HUES6 (cell line): ENCODE results near the gene KRT6A.

Experiments
- H3K27ac ChIP-seq: 2 replicates; pipeline ENCODE4 v1.7.0; 2013; ENCODE audit warnings: low read depth, mild to moderate bottlenecking, low read length, inconsistent platforms
- H3K27me3 ChIP-seq: 2 replicates; pipeline ENCODE4 v1.6.1; 2013; ENCODE audit warnings: low read length; ENCODE audit not compliant: control insufficient read depth, insufficient read depth
- H3K36me3 ChIP-seq: 2 replicates; pipeline ENCODE4 v1.6.1; 2013; ENCODE audit warnings: low read length; ENCODE audit not compliant: control insufficient read depth, insufficient read depth
- H3K4me1 ChIP-seq: 2 replicates; pipeline ENCODE4 v1.6.1; 2013; ENCODE audit warnings: low read length; ENCODE audit not compliant: control insufficient read depth, insufficient read depth
- H3K4me3 ChIP-seq: 2 replicates; pipeline ENCODE4 v1.5.1; 2013; ENCODE audit warnings: low read depth, low read length
- H3K9ac ChIP-seq: one replicate; pipeline ENCODE4 v1.6.1; 2013; ENCODE audit warnings: mild to moderate bottlenecking, low read length
- H3K9me3 ChIP-seq: 2 replicates; pipeline ENCODE4 v1.6.1; 2013; ENCODE audit warnings: low read depth, low read length; ENCODE audit not compliant: control insufficient read depth, insufficient read depth

The KRT6A gene

DNA sequence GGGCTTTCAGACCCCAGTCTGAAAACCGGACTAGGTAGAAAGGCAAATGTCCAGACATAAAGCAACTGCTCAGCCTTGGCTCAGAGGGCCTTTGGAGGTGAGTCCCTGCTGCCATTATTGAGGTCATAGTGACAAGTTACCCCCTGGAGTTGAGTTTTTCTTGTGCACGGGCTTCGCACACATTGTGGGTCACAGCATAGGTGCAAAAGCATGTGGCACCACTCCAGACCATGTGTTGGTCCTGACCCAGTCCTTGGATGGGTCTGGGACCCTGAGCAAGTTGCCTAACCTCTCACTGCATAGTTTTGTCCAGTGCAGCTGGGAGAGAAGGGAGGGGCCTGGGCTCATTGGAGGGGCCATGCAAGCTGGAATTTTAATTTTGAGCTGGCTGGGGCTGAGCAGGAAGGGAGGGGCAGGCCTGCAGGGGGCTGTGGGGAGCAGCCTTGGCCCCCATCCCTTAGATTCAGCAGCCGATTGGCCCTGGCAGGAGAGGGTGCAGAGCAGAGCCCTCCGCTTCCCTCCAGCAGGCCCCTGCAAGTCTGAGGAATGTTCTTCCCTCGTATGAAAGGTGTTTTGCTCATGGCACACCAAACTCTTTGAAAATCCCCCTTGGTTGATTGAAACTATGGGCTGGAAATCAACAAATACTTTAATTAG lies 31.3 kb upstream of the KRT6A start:
- H3K9ac ChIP-seq: no peak overlapping the region
- no peaks in the 10 kb centered on the region for H3K27me3 ChIP-seq
- H3K4me3 ChIP-seq: no peak overlapping the region
- H3K9me3 ChIP-seq: no peaks in the 10 kb centered on the region
- peaks cover 14% of the 10 kb centered on the region; the same call in 1 of the 2 replicates for H3K4me1 ChIP-seq
- no peak overlapping the region for H3K27ac ChIP-seq
- H3K36me3 ChIP-seq: no peaks in the 10 kb centered on the region

DNA sequence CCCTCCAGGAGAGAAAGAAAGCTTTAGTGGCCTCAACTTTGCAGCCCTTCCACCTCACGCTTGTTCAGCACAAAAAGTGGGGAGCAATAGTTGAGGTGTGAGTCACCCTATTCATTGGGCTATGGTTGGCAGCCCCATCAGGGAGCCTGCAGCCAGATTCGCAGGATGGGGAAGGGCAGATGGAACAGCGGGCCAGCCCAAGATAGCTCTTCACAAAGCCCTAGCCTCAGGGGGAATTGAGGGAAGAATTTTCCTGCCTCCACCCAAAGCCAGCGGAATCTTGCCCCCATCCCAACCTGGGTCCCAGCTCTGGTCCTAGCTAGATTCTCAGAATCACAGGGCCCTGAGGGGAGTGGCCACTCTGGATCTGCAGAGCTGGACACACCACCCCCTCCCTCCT lies 30.8 kb upstream of the KRT6A start:
- Histone ChIP-seq H3K9me3 (no peaks in the 10 kb centered on the region), H3K4me1 (peaks cover 14% of the 10 kb centered on the region; the same call in 1 of the 2 replicates), H3K36me3 (no peaks in the 10 kb centered on the region), H3K27me3 (no peaks in the 10 kb centered on the region), H3K4me3 (no peak overlapping the region), H3K9ac (no peak overlapping the region), H3K27ac (no peak overlapping the region)

DNA sequence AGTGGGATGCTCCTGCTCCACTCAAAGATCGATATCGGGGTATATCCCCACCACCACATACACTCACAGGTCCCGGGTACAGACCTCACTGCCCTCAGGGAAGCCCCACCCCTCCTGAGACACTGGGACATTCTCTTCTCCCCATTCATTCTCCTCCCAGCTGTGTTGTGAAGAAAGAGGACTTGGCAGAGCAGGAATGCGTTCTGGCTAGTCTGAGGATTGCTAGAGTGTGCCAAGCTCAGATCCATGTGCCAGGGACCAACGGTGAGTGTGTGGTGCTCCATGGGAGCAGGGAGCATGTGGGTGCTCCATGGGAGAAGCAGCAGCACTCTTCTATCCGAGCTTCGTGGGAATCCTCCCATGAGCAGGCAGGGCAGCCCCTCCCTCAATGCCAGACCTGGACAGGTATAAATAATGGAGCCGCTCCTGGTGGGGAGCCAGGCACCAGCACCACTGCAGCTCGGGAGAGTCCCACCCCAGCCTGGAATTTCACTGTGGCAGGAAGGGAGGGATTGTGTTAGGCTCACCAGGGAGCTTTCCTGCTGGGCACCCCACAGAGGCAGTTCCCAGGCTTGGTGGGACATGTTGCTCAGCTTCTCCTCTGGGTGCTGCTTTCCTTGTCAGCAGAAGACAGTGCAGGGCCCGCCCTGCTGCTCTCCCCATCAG lies 29.4 kb upstream of the KRT6A start:
- H3K9ac ChIP-seq: no peak overlapping the region
- no peak overlapping the region for H3K4me3 ChIP-seq
- no peaks in the 10 kb centered on the region for H3K27me3 ChIP-seq
- H3K9me3 ChIP-seq: no peaks in the 10 kb centered on the region
- H3K27ac ChIP-seq: no peak overlapping the region
- no peaks in the 10 kb centered on the region for H3K36me3 ChIP-seq
- peaks cover 14% of the 10 kb centered on the region; the same call in 1 of the 2 replicates for H3K4me1 ChIP-seq

DNA sequence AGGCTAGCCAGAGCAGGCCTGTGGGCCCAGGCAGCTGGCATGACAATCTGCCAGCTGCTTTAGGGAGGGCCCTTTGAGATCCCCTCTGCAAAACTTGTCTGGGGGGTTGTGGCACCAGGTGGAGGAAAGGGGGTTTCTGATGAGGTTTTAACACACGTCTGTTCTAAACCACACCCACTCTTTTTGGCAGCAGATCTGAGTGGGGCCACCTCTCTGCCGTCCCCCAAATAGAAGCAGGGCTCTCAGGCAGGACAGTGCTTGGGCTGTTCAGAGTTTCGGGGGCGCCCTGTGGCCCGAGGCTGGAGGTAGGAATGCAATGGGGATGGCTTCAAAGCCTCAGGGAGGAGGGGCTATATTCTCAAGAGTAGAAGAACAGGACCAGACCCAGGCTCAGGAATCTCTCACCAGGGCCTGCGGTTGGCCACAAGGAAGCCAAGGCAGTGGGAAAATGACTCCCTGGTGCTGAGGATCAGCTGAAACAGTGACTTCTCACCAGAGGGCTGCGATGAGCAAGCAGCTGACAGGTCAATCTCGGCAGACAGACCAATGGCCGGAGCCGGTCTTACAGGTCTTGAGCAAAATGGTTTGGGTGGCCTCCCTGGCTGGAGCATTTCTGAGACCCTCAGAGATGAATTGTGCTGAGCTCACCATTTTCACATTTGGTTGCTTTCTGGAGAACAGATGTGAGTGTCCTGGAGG lies 28.7 kb upstream of the KRT6A start:
- Histone ChIP-seq H3K4me3 (no peak overlapping the region), H3K27ac (no peak overlapping the region), H3K9ac (no peak overlapping the region), H3K36me3 (no peaks in the 10 kb centered on the region), H3K4me1 (peaks cover 14% of the 10 kb centered on the region; the same call in 1 of the 2 replicates), H3K9me3 (no peaks in the 10 kb centered on the region), H3K27me3 (no peaks in the 10 kb centered on the region)

DNA sequence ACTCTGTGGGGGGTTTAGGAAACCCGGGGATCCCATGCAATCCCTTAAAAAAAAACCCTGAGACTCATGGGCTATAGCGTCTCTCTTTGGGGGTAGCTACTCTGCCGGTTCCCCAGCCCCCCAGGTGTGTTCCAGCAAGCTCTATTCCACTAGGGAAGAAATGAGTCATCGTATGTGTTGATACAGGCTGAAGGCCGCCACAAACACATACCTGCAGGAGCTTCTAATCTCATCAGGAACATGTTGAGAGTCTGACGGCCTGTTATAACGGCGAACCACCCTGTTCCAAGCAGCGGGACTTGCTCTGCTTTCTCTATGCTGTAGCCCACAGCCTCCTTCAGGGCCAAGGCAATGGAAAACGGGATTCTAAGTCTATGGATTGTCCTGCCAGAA lies 28.1 kb upstream of the KRT6A start:
- Histone ChIP-seq H3K9ac (no peak overlapping the region), H3K9me3 (no peaks in the 10 kb centered on the region), H3K4me3 (no peak overlapping the region), H3K27me3 (no peaks in the 10 kb centered on the region), H3K36me3 (no peaks in the 10 kb centered on the region), H3K4me1 (peaks cover 14% of the 10 kb centered on the region; the same call in 1 of the 2 replicates), H3K27ac (no peak overlapping the region)

DNA sequence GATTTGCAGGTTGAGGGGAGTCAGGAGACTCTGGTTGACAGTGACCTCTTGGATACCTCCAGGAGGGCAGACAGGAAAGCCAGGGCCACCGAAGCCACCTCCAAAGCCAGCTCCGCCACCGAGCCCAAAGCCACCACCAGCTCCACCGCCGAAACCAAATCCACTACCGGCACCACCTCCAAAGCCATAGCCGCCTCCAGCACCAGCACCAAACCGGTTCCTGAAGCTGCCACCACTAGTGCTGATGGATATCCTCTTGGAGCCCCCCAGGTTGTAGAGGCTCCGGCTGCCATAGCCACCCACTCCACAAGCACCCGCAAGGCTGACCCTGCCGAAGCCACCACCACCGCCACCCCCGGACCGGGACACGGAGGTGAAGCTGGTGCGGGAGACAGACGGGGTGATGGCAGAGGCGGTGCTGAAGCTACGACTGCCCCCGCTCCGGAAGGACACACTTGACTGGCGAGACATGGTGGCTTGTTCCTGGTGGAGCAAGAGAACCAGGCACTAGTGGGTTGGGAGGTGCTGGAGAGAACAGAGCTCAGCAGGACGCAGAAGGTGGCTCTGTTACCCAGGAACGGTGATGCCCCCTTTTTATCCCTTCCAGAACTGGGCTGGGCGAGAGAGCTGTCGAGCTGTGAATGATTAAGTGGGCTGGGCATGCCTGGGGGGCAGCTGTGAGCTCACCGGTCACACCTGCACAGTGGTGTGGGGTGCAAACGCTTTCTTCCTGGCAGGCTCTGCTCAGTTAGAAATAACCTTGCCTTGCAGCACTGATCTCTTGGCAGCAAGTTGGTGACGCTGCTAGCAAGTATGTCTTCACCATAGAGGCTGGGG lies 27.0 kb upstream of the KRT6A start, which contains the start of gene KRT5:
Gene KRT5, minus strand, starts transcription at position 569 of the 837 bp plus-strand sequence. Its CDS starts 98 bp downstream, at position 471.
- H3K27ac ChIP-seq: no peak within 1 kb of the TSS
- no peaks in the 10 kb centered on the region for H3K36me3 ChIP-seq
- H3K4me1 ChIP-seq: peaks cover 14% of the 10 kb centered on the region; the same call in 1 of the 2 replicates
- no peak within 1 kb of the TSS for H3K9ac ChIP-seq
- H3K9me3 ChIP-seq: no peaks in the 10 kb centered on the region
- no peak within 1 kb of the TSS for H3K4me3 ChIP-seq
- H3K27me3 ChIP-seq: no peaks in the 10 kb centered on the region

DNA sequence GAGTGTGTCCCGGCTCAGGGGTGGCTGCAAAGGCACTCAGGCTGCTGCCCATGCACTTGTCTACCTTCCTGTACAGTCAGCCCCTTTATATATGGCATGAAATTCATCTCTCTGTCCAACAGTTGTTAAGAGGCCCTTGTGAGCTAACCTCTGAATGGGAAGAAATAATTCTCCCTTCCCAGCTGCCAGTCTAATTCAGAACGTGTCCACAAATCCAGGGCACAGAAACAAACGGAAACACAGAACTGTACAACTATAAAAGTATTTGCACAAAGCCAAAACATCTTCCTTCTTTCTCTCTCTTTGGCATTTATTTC lies 26.3 kb upstream of the KRT6A start:
- no peak overlapping the region for H3K4me3 ChIP-seq
- no peaks in the 10 kb centered on the region for H3K27me3 ChIP-seq
- H3K9ac ChIP-seq: no peak overlapping the region
- H3K27ac ChIP-seq: no peak overlapping the region
- H3K36me3 ChIP-seq: no peaks in the 10 kb centered on the region
- peaks cover 14% of the 10 kb centered on the region; the same call in 1 of the 2 replicates for H3K4me1 ChIP-seq
- H3K9me3 ChIP-seq: no peaks in the 10 kb centered on the region

DNA sequence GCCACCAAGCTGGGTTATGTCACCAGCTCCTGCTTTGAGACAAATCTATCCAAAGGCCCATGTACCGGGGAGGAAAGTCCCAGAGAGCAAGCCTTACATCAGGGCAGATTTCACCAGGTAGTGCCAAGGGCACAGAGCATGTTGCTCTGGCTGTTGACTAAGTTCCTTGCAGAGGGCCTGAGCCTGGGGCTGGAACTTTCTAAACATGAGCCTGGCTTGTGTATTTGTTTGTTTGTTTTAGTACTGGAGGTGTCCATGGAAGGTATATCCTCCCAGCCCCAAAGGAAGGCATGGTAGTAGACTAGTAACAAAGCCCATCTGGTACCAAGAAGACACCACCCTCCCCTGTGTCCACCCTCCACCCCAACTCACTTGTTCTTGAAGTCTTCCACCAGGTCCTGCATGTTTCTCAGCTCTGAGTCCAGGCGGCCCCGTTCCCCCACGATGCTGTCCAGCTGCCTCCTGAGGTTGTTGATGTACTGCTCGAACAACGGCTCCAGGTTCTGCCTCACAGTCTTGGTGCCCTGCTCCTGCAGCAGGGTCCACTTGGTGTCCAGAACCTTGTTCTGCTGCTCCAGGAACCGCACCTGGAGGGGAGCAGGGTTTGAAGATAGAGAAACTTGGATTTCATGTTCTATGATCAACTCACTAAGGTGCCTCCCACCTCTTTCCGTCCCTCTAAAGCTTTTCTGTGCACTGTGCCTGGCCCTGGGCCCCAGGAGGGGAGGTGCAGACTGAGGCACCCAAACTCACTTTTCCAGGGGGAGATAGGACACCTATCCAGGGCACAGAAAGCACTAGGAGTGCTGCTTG lies 25.7 kb upstream of the KRT6A start:
- no peak overlapping the region for H3K9ac ChIP-seq
- no peak overlapping the region for H3K4me3 ChIP-seq
- H3K9me3 ChIP-seq: no peaks in the 10 kb centered on the region
- peaks cover 14% of the 10 kb centered on the region; the same call in 1 of the 2 replicates for H3K4me1 ChIP-seq
- no peaks in the 10 kb centered on the region for H3K36me3 ChIP-seq
- H3K27me3 ChIP-seq: no peaks in the 10 kb centered on the region
- H3K27ac ChIP-seq: no peak overlapping the region

DNA sequence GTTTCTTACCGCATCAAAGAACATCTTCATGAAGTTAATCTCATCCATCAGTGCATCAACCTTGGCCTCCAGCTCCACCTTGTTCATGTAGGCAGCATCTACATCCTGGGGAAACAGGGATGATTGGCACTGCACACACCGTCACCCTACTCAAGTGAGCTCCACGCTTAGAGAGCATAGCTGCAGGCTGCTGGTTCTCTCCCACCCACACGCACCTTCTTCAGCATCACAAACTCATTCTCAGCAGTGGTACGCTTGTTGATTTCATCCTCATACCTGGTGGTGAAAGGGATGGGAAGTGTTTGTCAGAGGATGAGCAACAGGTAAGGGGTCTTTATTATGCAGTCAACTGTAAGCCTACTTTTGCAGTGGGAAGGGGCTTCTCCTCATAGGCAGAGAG lies 24.8 kb upstream of the KRT6A start:
- no peak overlapping the region for H3K27ac ChIP-seq
- no peak overlapping the region for H3K4me3 ChIP-seq

More for the DNA sequence above, 24.8 kb upstream of the KRT6A start:
- H3K9ac ChIP-seq: no peak overlapping the region
- H3K9me3 ChIP-seq: no peaks in the 10 kb centered on the region
- no peaks in the 10 kb centered on the region for H3K27me3 ChIP-seq
- H3K36me3 ChIP-seq: no peaks in the 10 kb centered on the region
- peaks cover 14% of the 10 kb centered on the region; the same call in 1 of the 2 replicates for H3K4me1 ChIP-seq
